Amygdala (tissue), 56 donors: ENCODE results near the gene SFT2D1.
"Not testable (repeated sequence)": the region's sequence is repeated elsewhere in the genome, so short reads cannot be mapped to it uniquely, and the experiment has no call there.

Experiments used
- DNase-seq, 56 donors: peaks; one replicate each; lab custom pipeline; 2025; lab: John Stamatoyannopoulos, UW

Gene SFT2D1

DNA sequence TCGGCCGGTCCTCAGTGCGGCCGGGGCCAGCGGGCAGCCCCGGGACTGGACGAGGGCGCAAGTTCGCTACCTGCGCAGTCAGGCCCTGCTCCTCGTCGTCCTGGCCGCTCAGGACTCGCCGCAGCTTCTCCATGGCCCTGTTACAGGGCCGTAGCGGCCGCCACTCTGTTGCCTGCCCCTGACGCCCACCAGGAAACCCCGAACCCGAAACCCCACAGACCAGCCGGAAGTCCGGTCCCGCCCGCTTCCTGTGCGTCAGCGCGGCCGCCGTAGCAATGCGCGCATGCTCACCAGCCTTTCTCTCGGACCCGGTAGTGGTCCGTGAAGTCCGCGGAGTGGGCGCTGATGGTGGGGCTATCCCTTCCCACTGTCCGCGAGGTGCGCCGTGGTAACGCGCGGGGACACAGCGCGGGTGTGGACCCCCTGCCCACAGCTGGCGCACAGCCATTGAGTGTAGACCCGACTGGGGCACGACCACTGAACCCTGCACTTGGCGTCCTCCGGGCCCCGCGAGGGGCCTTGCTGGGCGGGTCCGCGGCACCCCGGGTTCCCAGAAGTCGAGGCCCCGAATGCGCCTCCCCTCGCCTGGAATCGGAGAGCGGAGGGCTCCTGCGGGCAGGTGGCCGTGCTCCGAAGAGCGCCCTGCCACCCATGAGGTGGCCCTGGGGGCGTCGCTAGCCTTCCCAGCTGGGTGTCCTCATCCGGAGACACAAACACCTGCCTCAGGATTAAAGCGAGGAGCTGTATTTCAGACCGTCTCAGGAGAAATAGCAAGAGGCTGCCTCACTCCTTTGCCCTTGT, at the start of gene SFT2D1:
Gene SFT2D1 (minus strand): TSS at position 197 of the 801 bp plus-strand sequence. CDS start 64 bp downstream, at position 133.
- peak in 53 of 56 donors; percentile 19 to 87 (median 69) for DNase-seq

DNA sequence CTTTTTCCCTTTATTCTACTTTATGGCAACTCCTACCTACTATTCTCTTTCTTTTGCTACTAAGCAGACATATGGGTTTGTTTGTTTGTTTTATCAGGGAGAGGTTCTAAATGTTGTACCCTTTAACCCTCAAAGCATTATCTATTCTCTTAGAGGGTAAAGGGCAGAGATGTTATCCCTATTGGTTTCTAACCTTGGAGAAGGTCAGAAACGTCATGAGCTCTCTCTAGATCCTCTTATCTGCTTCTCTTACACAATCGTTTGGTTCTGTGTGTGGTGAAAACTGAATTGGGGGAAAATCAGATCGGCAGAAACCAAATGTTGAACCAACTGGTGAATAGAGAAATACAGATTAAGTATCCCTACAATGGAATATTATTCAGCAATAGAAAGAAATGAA, 46.8 kb upstream of the SFT2D1 start:
- DNase-seq = no peak

DNA sequence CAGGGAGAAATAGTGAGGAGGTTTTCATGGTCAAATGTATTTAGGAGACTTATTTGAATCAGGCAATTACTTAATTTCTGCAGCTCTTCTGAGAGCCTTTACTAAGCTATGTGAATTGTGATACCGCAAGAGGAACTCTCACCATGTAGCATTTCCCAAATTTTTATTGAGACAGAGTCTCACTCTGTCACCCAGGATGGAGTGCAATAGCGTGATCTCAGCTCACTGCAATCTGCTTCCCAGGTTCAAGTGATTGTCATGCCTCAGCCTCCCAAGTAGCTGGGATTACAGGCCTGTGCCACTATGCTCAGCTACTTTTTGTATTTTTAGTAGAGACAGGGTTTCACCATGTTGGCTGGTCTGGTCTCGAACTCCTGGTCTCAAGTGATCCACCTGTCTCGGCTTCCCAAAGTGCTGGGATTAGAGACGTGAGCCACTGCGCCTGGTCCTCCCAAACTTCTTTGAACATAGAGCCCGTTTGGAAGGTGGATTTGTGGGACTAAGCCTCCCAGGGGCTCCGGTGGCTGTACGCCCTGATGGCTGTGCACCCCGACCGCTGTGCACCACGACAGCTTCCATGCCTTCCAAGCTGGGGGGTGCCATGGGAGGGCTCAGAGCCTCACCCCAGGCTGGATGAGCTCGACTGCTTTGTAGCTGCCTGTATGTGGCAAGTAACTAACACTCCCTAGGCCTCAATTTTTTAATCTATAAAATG, 46.1 kb upstream of the SFT2D1 start:
- no peak for DNase-seq

DNA sequence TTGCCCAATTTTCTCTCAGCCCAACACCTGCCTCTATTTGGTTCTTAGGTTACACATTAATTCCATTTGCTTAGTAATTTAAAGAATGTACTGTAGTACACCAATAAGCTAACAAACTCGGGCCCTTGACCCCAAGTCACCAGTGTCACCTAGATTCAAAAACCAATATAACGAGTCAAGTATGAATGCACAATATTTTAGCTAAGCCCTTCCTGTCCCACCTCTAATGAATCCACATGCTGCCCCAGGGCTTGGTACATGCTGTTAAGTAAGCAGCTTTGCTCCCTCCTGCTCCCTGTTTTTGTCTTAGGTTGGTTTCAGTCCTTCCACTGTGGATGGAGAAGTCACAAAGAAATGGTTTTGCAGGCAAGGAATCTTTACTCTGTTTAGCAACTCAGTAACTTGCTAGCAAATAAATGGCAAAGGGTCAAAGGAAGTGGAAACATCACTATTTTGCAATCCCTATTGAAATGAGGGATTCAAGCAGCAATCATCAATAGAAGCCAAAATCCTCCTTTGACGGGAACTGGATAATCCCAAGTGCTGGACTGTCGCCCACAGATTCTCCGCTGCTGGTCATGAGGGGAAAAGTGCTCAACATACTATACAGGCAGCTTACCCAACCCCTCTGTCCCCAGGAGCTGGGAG, 45.4 kb upstream of the SFT2D1 start:
- DNase-seq = no peak

DNA sequence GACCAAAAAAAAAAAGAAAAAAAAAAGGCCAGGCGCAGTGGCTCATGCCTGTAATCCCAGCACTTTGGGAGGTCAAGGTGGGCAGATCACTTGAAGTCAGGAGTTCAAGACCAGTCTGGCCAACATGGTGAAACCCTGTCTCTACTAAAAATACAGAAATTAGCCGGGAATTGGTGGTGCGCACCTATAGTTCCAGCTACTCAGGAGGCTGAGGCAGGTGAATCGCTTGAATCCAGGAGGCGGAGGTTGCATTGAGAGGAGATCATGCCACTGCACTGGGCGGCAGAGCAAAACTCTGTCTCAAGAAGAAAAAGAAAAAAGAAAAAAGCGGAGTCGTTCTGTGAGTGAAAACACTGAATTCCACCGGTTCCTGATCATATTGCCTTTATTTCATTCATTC, 44.8 kb upstream of the SFT2D1 start:
- DNase-seq = not testable (repeated sequence)

DNA sequence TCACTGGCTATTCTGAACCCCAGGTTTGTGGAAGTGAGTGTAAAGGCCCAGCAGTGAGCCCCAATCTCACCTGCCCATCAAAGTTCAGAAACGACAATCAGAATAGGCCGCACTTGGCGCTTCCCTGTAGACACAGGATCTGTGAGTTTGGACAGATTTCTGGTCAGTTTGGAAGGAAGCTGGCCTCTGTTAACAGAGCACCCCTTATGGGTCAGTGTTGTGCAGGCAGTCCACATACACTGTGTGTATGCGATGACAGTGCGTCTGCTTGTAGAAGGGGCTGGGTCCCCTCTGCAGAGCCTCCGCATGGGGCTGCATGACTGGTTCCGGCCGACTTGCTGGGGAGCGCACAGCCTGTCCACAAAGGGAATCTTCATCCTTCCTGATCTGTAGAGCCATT, 43.8 kb upstream of the SFT2D1 start:
- DNase-seq = no peak

DNA sequence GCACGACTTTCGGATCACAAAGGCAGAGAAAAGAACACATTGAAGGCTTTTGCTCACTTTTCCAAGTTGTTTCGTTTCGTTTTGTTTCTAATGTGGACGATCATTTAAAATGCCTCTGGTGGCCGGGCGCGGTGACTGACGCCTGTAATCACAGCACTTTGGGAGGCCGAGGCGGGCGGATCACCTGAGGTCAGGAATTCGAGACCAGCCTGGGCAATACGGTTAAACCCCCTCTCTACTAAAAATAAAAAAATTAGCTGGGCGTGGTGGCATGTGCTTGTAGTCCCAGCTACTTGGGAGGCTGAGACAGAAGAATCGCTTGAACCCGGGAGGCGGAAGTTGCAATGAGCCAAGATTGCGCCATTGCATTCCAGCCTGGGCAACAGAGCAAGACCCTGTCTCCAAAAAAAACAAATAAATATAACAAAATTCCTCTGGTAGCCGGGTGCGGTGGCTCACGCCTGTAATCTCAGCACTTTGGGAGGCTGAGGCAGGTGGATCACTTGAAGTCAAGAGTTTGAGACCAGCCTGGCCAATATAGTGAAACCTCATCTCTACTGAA, 41.5 kb upstream of the SFT2D1 start:
- peak in 2 of 56 donors; percentile 36 to 62 for DNase-seq

DNA sequence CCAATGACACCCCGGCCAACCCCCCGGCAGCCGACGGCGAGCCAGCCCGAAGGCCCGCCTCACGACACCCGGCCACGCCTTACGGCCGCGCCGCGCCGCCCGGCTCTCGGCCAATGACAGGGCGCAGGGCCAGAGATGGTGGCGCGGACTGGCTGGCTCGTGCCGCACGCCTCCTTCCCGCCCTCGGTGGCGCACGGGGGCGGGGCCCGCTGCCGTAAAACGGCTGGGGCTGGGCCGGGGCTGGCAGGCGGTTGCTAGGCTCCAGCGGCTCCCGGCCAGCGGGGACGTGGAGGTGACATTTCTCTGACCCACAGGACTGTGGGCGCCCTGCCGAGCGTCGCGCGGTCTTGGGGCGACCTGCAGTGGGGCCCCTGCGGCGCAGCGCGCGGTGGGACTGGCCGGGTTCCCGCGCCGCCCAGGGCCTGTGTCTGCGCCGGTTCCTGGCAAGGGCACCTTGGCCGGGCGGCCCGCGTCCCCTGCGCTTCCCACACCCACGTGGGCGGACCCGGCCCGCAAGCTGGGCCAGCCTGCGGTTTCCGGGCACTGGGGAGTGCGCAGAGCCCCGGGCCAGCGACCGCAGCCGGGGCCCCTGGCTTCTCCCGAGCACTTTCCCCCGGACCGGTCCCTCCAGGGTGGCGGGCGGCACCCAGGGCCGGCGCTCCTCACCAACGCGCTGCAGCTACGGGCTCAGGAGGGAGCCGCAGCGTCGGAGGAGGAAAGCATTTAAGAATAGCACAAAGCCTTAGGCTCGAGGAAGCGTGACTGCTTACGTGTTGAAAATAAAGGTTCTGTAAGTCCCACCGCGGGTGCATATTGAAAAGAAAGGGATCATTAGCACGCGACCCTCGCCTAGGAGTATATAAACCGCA, 40.8 kb upstream of the SFT2D1 start, which contains the start of gene MPC1:
Gene MPC1 (minus strand): TSS at position 8 of the 869 bp plus-strand sequence. CDS start 64 bp downstream, outside the sequence.
- DNase-seq = peak; percentile 62 to 98 (median 91)

DNA sequence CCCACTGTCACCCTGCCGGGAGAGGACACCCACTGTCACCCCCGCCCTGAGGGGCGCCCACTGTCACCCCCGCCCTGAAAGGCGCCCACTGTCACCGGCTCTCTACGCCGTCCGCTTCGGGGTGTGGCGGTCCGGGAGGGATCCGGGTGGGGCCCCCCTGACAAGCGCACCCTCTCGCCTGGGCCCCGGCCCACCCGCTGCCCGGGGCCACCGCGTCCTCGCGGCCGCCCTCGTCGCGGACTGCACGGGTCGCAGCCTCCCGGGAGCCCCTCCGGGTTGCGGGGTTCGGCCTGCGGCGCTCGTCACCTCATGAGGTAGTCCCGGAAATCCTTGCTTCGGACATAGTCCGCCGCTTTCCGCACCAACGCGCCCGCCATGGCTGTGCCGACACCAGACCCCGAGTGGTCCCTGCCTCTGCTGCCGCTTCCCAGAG, 40.2 kb upstream of the SFT2D1 start:
- DNase-seq = peak in 3 of 56 donors; percentile 42 to 50 (median 48)

DNA sequence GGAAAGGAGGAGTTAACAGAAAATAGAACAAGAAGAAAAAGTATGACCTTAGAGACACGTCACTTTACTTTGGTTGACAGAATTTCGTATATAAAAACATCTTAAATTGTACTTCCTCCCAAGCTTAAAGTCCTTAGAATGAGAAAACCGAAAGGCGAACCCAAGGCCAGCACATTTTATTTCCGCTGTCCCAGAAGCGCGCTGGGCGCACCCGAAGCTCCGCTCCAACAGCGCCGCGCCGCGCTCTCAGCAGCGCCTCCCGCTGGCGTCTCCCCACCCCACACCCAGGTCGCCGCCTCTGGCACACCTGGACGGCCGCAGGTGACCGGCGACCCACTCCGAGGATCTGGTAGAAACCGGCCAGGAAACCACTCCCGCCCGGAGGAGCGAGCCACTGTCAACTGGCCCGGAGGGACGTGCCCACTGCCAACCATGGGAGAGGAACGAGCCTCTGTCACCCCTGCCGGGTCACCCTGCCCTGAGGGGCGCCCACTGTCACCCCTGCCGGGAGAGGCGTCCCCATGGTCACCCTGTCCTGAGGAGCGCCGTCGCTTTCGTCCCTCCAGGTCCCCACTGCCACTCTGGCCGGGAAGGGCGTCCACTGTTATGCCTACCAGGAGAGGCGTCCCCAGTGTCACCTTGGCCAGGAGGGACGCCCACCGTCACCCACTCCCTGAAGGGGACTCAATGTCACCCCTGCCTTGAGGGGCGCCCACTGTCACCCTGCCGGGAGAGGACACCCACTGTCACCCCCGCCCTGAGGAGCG, 39.6 kb upstream of the SFT2D1 start:
- DNase-seq = peak in 38 of 56 donors; percentile 7 to 72 (median 38)

DNA sequence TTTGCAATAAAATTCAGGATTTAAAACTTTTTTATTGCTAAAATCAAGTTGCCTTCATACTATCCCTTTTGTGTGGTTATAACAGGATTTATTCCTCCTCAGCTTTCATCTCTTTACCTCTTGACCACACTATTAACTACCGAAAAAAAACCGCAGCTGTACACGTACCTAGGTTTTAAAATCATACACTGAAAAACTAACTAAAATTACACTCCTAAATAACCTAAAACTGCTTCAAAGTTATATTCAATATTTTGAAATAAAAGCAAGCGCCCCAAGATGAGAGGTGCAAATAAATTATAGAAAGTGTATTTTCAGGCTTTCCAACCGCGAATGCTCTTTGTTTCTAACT, 39.0 kb upstream of the SFT2D1 start:
- no peak for DNase-seq

DNA sequence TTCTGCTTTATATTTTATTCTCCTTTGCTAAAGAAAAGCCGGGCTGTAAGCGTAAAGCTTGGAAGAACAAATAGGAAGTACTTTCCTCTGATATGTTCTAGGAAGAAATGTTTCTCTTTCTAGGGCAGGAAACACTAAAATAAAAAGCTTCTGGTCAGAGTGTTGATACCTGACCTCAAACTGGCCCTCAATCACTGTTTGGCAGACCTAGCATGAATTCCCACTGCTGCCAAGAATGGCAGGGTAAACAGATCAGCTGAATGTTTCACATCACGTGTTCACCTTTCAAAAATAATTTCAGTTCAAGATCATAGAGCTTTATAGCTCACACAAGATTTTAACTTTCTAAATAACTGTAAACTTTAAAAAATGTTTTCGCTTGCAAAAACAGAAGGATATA, 37.5 kb upstream of the SFT2D1 start:
- DNase-seq = no peak

DNA sequence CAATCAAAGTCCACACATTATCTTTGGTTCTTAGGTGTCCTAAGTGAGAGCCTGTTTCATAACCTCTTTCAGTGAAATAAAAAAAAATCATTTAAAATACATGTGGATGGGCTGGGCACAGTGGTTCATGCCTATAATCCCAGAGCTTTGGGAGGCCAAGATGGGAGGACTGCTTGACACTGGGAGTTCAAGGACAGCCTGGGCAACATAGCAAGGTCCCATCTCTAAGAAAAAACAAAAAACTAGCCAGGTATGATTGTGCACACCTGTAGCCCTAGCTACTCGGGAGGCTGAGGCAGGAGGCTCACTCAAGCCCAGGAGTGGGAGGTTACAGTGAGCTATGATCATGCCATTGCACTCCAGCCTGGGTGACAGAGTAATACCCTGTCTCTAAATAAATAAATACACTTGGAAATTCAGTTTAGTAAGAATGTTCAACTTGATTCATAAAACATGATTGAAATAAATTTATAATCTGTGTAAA, 36.8 kb upstream of the SFT2D1 start:
- no peak for DNase-seq

DNA sequence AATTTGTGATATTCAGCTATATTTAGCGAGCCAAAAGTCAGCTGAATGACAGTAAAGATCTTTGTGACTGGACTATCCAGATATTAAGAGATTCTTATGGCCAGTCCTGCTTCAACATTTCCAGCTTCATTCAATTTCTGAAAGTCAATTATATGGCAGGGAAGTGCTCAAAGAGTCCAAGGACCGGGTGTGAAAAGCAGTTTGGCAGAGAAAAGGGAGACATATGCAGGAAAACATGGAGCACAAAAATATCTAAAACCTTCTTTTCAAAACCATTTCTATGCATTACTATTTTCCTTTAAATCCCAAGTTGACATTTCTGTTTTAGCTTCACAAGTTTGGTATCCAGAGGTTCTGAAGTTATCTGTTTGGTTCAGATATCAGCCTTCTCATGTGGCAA, 35.4 kb upstream of the SFT2D1 start:
- no peak for DNase-seq

DNA sequence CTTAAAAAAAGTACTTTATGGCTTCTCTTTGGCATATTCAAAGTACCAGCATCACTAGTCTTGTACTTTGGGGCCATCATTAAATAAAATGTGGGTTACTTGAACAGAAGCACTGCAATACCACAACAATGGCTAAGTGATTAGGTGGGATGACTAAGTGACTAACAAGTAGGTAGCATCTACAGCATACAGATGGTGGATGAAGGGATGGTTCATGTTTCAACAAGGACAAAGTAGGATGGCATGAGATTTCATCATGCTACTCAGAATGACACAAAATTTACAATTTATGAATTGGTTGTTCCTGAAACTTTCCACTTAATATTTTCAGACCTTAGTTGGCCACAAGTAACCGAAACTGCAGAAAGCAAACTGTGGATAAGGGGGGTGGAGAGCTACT, 32.7 kb upstream of the SFT2D1 start:
- DNase-seq = no peak

DNA sequence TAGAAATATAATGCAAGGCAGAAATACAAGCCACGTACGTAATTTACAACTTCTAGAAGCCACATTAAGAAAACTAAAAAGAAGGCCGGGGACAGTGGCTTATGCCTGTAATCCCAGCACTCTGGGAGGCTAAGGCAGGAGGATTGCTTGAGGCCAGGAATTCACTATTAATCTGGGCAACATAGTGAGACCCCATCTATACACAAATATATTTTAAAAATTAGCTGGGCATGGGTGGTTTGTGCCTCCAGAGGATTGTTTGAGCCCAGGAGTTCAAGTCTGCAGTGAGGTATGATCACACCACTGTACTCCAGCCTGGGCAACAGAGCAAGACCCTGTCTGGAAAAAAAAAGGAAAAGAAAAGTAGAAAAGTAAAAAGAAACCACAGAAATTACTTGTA, 28.1 kb upstream of the SFT2D1 start:
- no peak for DNase-seq

DNA sequence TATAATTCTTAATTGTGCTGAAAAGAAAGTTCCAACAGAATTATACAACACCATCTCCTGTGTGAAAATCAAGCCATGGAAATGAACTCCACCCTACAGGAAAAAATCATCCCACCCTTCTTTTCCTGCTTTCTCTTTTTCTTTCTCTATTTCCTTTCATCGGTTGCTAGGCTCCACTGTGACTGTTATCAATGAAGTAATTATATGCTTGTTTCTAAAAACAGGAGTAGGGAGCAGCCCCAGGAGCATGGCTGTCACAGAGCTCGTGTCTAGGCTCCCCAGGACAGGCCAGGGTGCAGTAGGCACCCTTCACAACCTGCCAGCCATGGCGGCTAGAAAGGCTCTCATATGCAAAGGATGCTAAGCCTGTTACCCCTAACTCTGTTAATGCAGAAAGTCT, 27.4 kb upstream of the SFT2D1 start:
- DNase-seq = no peak

DNA sequence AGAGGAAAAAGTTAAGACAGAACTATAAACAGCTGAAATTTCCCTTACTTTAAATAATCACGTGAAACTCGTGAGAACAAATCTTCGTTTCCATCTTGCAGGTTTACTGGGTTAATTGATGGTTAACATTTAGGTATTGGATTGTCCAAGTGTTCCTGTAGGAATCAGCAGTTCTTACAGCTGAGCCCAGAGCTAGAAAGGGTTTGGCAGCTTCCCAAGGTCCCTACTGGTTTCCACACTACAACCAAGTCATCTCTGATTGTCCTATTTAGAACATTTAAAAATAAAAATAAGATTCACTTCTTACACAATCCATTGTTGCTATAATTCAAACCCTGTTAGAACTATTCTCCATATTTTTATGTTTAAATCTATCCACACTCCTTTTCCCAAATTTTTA, 24.6 kb upstream of the SFT2D1 start:
- DNase-seq = no peak

DNA sequence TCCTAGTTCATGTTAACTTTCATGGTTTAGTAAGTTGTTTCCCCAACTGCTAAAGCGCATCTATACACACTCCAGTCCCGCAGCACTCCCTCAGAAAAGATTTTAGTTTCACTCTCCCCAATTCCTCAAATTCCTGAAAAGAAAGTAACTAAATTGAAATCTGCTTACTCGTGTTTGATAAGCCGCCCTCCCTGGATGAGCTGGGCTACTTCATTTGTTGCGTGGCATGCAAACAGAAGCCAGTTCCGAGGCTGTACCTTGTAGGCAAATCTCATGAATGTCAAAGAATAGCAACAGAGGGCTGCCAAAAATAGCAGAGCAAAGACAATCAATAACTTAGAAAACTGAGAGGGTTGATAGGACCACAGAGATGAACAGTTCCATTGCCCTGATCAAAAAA, 23.5 kb upstream of the SFT2D1 start:
- no peak for DNase-seq
